Fibroblast of skin of right quadriceps (primary cell): ENCODE data around the gene MCRIP1.
"Not testable (repeated sequence)": the region's sequence is repeated elsewhere in the genome, so short reads cannot be mapped to it uniquely, and the experiment has no call there.

ENCODE experiments used
- DNase-seq: peaks from one replicate; pipeline ENCODE4 v3.0.0-alpha.2; 2013

Gene MCRIP1

GRCh38 chr17:81840826-81841778 lies 8.0 kb upstream of the MCRIP1 start:
- DNase-seq, result no peak

GRCh38 chr17:81840059-81840458 lies 7.0 kb upstream of the MCRIP1 start:
- DNase-seq, result not testable (repeated sequence)

GRCh38 chr17:81839301-81839700 lies 6.2 kb upstream of the MCRIP1 start:
- no peak for DNase-seq

GRCh38 chr17:81838753-81839255 lies 5.7 kb upstream of the MCRIP1 start:
- DNase-seq, result no peak

GRCh38 chr17:81837641-81838040 lies 4.5 kb upstream of the MCRIP1 start:
- DNase-seq, result no peak

- DNase-seq, result no peak
Observed at GRCh38 chr17:81834831-81835267, 1.8 kb upstream of the MCRIP1 start, which contains the start of gene PPP1R27. TSS of gene PPP1R27 (minus strand) at chr17:81835050. CDS start at chr17:81834953, 97 bp downstream.

GRCh38 chr17:81833921-81834830 lies 1.1 kb upstream of the MCRIP1 start:
- no peak for DNase-seq

- DNase-seq, result no peak
Observed at GRCh38 chr17:81832608-81833159, 407 bp downstream of the MCRIP1 start.

- peak; percentile 36 for DNase-seq
Observed at GRCh38 chr17:81831957-81832607, 1.0 kb downstream of the MCRIP1 start.

GRCh38 chr17:81831563-81831956 lies 1.5 kb downstream of the MCRIP1 start:
- no peak for DNase-seq

- no peak for DNase-seq
Observed at GRCh38 chr17:81829858-81830257, 3.2 kb downstream of the MCRIP1 start.

- DNase-seq, result no peak
Observed at GRCh38 chr17:81828656-81829055, 4.4 kb downstream of the MCRIP1 start.

GRCh38 chr17:81825841-81826466 lies 7.1 kb downstream of the MCRIP1 start:
- DNase-seq, result no peak

- no peak for DNase-seq
Observed at GRCh38 chr17:81824595-81824994, 8.5 kb downstream of the MCRIP1 start.

GRCh38 chr17:81823820-81824550 lies 9.1 kb downstream of the MCRIP1 start:
- no peak for DNase-seq

GRCh38 chr17:81822996-81823819 lies 9.9 kb downstream of the MCRIP1 start:
- DNase-seq, result no peak

- DNase-seq, result no peak
Observed at GRCh38 chr17:81822312-81822637, 10.8 kb downstream of the MCRIP1 start.

- peak; percentile 44 for DNase-seq
Observed at GRCh38 chr17:81821603-81822311, 11.3 kb downstream of the MCRIP1 start.

GRCh38 chr17:81821147-81821546 lies 11.9 kb downstream of the MCRIP1 start:
- DNase-seq, result no peak

GRCh38 chr17:81819708-81820107 lies 13.4 kb downstream of the MCRIP1 start:
- DNase-seq, result no peak
